HepG2 (cell line): ENCODE measurements around the gene GLT1D1. TPM values are rescaled to one million over a fixed set of nuclear protein-coding genes. Genes with fewer than 3 reads are reported as not detected.

ENCODE experiments used
- AKAP8 ChIP-seq: sonication (generic); formaldehyde crosslinking; IDR thresholded peaks from 2 replicates; pipeline ENCODE4 v1.5.1; 2020; ENCODE audit warnings: mild to moderate bottlenecking, missing genetic modification reagents
- CBX5 ChIP-seq: sonication (generic); formaldehyde crosslinking; IDR thresholded peaks from 2 replicates; pipeline ENCODE4 v1.4.0; 2020; ENCODE audit warnings: missing genetic modification reagents, borderline replicate concordance
- CREB1 ChIP-seq, 2 experiments: fragments of 450-650 bp in 1 of 2; IDR thresholded peaks; 2 replicates each; pipeline ENCODE4 v1.6.1; 2016 to 2017; ENCODE audit warnings: control low read depth in 1 of 2, mild to moderate bottlenecking in 1 of 2, missing compliant biosample characterization in 1 of 2, missing genetic modification characterization in 1 of 2
- HMG20B ChIP-seq: conservative IDR thresholded peaks from 2 replicates; pipeline ENCODE4 v1.6.1; 2016; ENCODE audit warnings: missing genetic modification reagents, missing compliant biosample characterization
- IKZF4 ChIP-seq: sonication (generic); formaldehyde crosslinking; IDR thresholded peaks from 2 replicates; pipeline ENCODE4 v1.5.1; 2020; ENCODE audit warnings: borderline replicate concordance, mild to moderate bottlenecking, low read depth, missing genetic modification reagents; ENCODE audit errors: not compliant biosample characterization
- NR2F6 ChIP-seq, 2 experiments: IDR thresholded peaks; 2 replicates each; pipeline ENCODE4 v1.6.1; 2016; ENCODE audit warnings: antibody characterized with exemption in 1 of 2, mild to moderate bottlenecking in 1 of 2
- PCBP2 ChIP-seq: fragments of 200-400 bp; formaldehyde crosslinking; optimal IDR thresholded peaks from 2 replicates; pipeline ENCODE3; 2018; ENCODE audit warnings: low read length, low read depth; ENCODE audit not compliant: poor library complexity, severe bottlenecking
- RXRB ChIP-seq: IDR thresholded peaks from 2 replicates; pipeline ENCODE4 v1.6.1; 2016; ENCODE audit warnings: borderline replicate concordance, missing genetic modification reagents, missing compliant biosample characterization
- TOPORS ChIP-seq: sonication (generic); formaldehyde crosslinking; IDR thresholded peaks from 2 replicates; pipeline ENCODE4 v1.8.0; 2023; ENCODE audit warnings: mild to moderate bottlenecking, missing genetic modification reagents
- YEATS4 ChIP-seq: sonication (generic); formaldehyde crosslinking; IDR thresholded peaks from 2 replicates; pipeline ENCODE4 v1.4.0; 2020; ENCODE audit warnings: missing genetic modification reagents, borderline replicate concordance
- ZNF12 ChIP-seq: sonication (generic); formaldehyde crosslinking; IDR thresholded peaks from 2 replicates; pipeline ENCODE4 v1.5.0; 2020; ENCODE audit warnings: missing genetic modification reagents
- ZNF253 ChIP-seq: sonication (generic); formaldehyde crosslinking; IDR thresholded peaks from 2 replicates; pipeline ENCODE4 v1.8.0; 2022; ENCODE audit warnings: mild to moderate bottlenecking, missing genetic modification reagents, borderline replicate concordance
- ZNF264 ChIP-seq: sonication (generic); formaldehyde crosslinking; IDR thresholded peaks from 2 replicates; pipeline ENCODE4 v1.4.0; 2020; ENCODE audit warnings: missing genetic modification reagents
- ZNF501 ChIP-seq: sonication (generic); formaldehyde crosslinking; IDR thresholded peaks from 2 replicates; pipeline ENCODE4 v1.5.1; 2020; ENCODE audit warnings: mild to moderate bottlenecking, moderate library complexity, missing genetic modification reagents
- ZNF644 ChIP-seq: IDR thresholded peaks from 2 replicates; pipeline ENCODE4 v1.6.1; 2016; ENCODE audit warnings: low read depth
- ZNF652 ChIP-seq: IDR thresholded peaks from 2 replicates; pipeline ENCODE4 v1.6.1; 2016; ENCODE audit warnings: low read depth, borderline replicate concordance
- ZNF816 ChIP-seq: sonication (generic); formaldehyde crosslinking; IDR thresholded peaks from 2 replicates; pipeline ENCODE4 v1.8.0; 2022; ENCODE audit warnings: missing genetic modification reagents, mild to moderate bottlenecking, borderline replicate concordance
- ZSCAN30 ChIP-seq: sonication (generic); formaldehyde crosslinking; IDR thresholded peaks from 2 replicates; pipeline ENCODE4 v1.5.0; 2020; ENCODE audit warnings: mild to moderate bottlenecking, missing genetic modification reagents
- ZSCAN9 ChIP-seq: IDR thresholded peaks from 2 replicates; pipeline ENCODE4 v1.6.1; 2016; ENCODE audit warnings: borderline replicate concordance
- polyA plus RNA-seq, 8 experiments: library from polyadenylated mRNA; depleted of rRNA in 3 of 8; stranded (reverse) in 7 of 8; unstranded in 1 of 8; fragments of >200 nt; fragmentation: Illumina TruSeq in 4 of 8; extraction: Trizol in 4 of 8; gene quantifications; 2 replicates each; pipeline versions ENCODE4 v1.2.1 to v1.2.3, GENCODE V29; 2011 to 2016; ENCODE audit warnings: low read depth in 4 of 8, missing spikeins in 1 of 8, mixed read lengths in 1 of 8; ENCODE audit not compliant: insufficient read depth in 1 of 8
- total RNA-seq, 5 experiments: library from RNA; depleted of rRNA; stranded (reverse); fragments of >200 nt; fragmentation: Illumina TruSeq; extraction: Trizol; gene quantifications; 2 replicates each; pipeline ENCODE4 v1.2.3, GENCODE V29; 2016; ENCODE audit warnings: low read depth in 1 of 5
- TF ChIP-seq, protein P1 (sequence below): sonication (generic); formaldehyde crosslinking; IDR thresholded peaks from 2 replicates; pipeline ENCODE4 v1.4.0; 2020; ENCODE audit warnings: mild to moderate bottlenecking, low read depth, missing genetic modification reagents
- TF ChIP-seq, protein P2 (sequence below): sonication (generic); formaldehyde crosslinking; IDR thresholded peaks from 2 replicates; pipeline ENCODE4 v1.4.0; 2020; ENCODE audit warnings: missing genetic modification reagents, borderline replicate concordance
- TF ChIP-seq, protein P3 (sequence below): sonication (generic); formaldehyde crosslinking; IDR thresholded peaks from 2 replicates; pipeline ENCODE4 v1.8.1; 2023; ENCODE audit warnings: mild to moderate bottlenecking, inconsistent platforms, moderate library complexity, missing genetic modification reagents, borderline replicate concordance

The GLT1D1 gene
- total and polyA plus RNA-seq, 2 of the 13 experiments (the other 11 are each of a cell fraction or from before 2014, with no cell fraction given): 0.09 to 0.17 TPM

DNA sequence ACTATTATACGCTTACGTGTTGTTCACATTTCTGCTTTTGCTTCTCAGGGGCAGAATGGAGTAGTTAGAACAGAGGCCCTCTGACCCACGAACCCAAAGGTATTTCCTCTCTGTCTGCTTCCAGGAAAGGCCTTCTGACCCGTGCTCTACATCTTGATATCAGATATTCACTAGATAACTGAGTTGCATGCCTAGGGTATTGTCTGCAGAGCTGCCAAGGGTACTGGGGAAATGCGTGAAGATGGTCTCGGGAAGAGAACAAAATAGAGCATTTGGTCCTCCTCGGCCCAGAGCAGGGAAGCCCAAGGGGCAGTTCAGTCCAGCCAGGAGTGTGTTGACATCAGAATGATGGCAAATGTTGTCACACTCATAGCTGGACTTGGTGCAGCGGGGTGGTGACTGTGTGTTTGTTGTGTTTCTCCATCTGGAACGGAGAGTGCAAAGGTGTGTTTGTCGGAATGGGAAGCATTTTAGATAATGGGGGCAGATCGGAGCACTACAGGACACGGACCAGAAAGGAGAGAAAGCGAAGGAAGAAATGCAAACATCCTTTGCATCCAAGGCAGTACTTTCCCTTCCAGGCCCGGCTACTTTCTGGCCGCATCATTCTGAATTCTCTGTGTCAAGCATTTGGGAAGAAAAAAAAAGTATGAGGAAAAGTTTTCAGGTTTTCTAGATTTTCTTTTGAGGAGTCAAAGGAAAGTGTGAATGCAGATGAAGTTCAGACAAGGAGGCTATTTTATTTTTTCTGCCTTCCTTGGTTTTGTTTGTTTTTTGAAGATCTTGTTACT lies 8.1 kb downstream of the GLT1D1 start (continued):
- TF ChIP-seq, protein P1, sequence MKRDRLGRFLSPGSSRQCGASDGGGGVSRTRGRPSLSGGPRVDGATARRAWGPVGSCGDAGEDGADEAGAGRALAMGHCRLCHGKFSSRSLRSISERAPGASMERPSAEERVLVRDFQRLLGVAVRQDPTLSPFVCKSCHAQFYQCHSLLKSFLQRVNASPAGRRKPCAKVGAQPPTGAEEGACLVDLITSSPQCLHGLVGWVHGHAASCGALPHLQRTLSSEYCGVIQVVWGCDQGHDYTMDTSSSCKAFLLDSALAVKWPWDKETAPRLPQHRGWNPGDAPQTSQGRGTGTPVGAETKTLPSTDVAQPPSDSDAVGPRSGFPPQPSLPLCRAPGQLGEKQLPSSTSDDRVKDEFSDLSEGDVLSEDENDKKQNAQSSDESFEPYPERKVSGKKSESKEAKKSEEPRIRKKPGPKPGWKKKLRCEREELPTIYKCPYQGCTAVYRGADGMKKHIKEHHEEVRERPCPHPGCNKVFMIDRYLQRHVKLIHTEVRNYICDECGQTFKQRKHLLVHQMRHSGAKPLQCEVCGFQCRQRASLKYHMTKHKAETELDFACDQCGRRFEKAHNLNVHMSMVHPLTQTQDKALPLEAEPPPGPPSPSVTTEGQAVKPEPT (CRISPR knock-in tag): no peak
- no peak for TF ChIP-seq ZNF253 (CRISPR knock-in tag)
- TF ChIP-seq, protein P2, sequence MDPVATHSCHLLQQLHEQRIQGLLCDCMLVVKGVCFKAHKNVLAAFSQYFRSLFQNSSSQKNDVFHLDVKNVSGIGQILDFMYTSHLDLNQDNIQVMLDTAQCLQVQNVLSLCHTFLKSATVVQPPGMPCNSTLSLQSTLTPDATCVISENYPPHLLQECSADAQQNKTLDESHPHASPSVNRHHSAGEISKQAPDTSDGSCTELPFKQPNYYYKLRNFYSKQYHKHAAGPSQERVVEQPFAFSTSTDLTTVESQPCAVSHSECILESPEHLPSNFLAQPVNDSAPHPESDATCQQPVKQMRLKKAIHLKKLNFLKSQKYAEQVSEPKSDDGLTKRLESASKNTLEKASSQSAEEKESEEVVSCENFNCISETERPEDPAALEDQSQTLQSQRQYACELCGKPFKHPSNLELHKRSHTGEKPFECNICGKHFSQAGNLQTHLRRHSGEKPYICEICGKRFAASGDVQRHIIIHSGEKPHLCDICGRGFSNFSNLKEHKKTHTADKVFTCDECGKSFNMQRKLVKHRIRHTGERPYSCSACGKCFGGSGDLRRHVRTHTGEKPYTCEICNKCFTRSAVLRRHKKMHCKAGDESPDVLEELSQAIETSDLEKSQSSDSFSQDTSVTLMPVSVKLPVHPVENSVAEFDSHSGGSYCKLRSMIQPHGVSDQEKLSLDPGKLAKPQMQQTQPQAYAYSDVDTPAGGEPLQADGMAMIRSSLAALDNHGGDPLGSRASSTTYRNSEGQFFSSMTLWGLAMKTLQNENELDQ (CRISPR knock-in tag): no peak
- no peak for TF ChIP-seq AKAP8 (CRISPR knock-in tag)
- TF ChIP-seq ZSCAN9 (CRISPR knock-in tag): 0 out of 2 replicates have a peak, but pooled peaks have one; percentile 33
- no peak for TF ChIP-seq ZNF12
- peak; percentile 38; the same call in 1 of the 2 replicates for TF ChIP-seq CBX5
- peak; percentile 39 for TF ChIP-seq RXRB
- no peak for TF ChIP-seq IKZF4 (CRISPR knock-in tag)
- no peak for TF ChIP-seq ZNF264 (CRISPR knock-in tag)
- no peak for TF ChIP-seq ZSCAN30
- TF ChIP-seq PCBP2: no peak
- peak; percentile 49; the same call in 1 of the 2 replicates for TF ChIP-seq NR2F6 (IDR thresholded peaks at IDR 0.05)
- TF ChIP-seq NR2F6 (CRISPR knock-in tag; IDR thresholded peaks at IDR 0.05): peak; percentile 64
- TF ChIP-seq YEATS4 (CRISPR knock-in tag): no peak
- 0 out of 2 replicates have a peak, but pooled peaks have one; percentile 56 for TF ChIP-seq ZNF644 (CRISPR knock-in tag)
- peak; percentile 81 for TF ChIP-seq CREB1 (IDR thresholded peaks at IDR 0.05)
- TF ChIP-seq CREB1 (CRISPR knock-in tag; IDR thresholded peaks at IDR 0.05): peak; percentile 80
- TF ChIP-seq, protein P3, sequence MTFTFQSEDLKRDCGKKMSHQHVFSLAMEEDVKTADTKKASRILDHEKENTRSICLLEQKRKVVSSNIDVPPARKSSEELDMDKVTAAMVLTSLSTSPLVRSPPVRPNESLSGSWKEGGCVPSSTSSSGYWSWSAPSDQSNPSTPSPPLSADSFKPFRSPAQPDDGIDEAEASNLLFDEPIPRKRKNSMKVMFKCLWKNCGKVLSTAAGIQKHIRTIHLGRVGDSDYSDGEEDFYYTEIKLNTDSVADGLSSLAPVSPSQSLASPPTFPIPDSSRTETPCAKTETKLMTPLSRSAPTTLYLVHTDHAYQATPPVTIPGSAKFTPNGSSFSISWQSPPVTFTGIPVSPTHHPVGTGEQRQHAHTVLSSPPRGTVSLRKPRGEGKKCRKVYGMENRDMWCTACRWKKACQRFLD (CRISPR knock-in tag): no peak
- TF ChIP-seq HMG20B (CRISPR knock-in tag): no peak
- no peak for TF ChIP-seq ZNF816 (CRISPR knock-in tag)
- TF ChIP-seq ZNF501 (CRISPR knock-in tag): peak; percentile 50; the same call in 1 of the 2 replicates
- TF ChIP-seq TOPORS (CRISPR knock-in tag): peak; percentile 53; the same call in 1 of the 2 replicates
- no peak for TF ChIP-seq ZNF652 (CRISPR knock-in tag)
